Activated T-cell treated with anti-CD3 and anti-CD28 coated beads, Interleukin-2, amount 50 U/mL, for 72 hours (primary cell): Measurements from ENCODE around the gene RIOK1. TPM values are rescaled to one million over a fixed set of nuclear protein-coding genes. Genes with fewer than 3 reads are reported as not detected.

Experiments used
- ATAC-seq, 2 donors: fragments of 150-1000 bp; cut with Tn5 transposase; replicated peaks in 1 of 2; 2 replicates each; pipeline ENCODE4 v1.10.0; 2021; ENCODE audit warnings: moderate library complexity in 2 of 2, mild to moderate bottlenecking in 1 of 2
- DNase-seq, 2 donors: peaks; one replicate each; pipeline ENCODE4 v3.0.0; 2021 to 2022; ENCODE audit warnings: mixed read lengths in 1 of 2
- H3K27ac Mint-ChIP-seq: one replicate; pipeline ENCODE4 v1.8.0; 2022; ENCODE audit warnings: mild to moderate bottlenecking, moderate library complexity, mixed read lengths
- H3K27me3 Mint-ChIP-seq: one replicate; pipeline ENCODE4 v1.8.0; 2022; ENCODE audit warnings: low read depth, mixed read lengths
- H3K36me3 Mint-ChIP-seq, 2 donors: one replicate each; pipeline ENCODE4 v1.8.0; 2022; ENCODE audit warnings: mixed read lengths in 2 of 2, mild to moderate bottlenecking in 1 of 2; ENCODE audit not compliant: insufficient read depth in 2 of 2
- H3K4me1 Mint-ChIP-seq: one replicate; pipeline ENCODE4 v1.8.0; 2022; ENCODE audit warnings: low read depth, mixed read lengths
- H3K4me3 Mint-ChIP-seq, 2 donors: one replicate each; pipeline ENCODE4 v1.8.0; 2022; ENCODE audit warnings: mild to moderate bottlenecking in 2 of 2, mixed read lengths in 2 of 2, moderate library complexity in 2 of 2
- H3K9me3 Mint-ChIP-seq, 2 donors: one replicate each; pipeline ENCODE4 v1.8.0; 2022; ENCODE audit warnings: mixed read lengths in 2 of 2
- total RNA-seq, 2 donors: library from RNA; stranded (reverse); gene quantifications; one replicate each; pipeline ENCODE4 v1.2.3, GENCODE V29; 2022

Gene RIOK1
- total RNA-seq, 2 donors from 2014 or later, result 41.9 to 43.6 TPM

GRCh38 chr6:7434672-7435071 lies 45.1 kb downstream of the RIOK1 start:
- DNase-seq (no peak), ATAC-seq (no peak)
- Mint-ChIP-seq H3K9me3 (peaks cover 4% of the 10 kb centered on the region in 2 donors), H3K4me3 (no peak overlapping the region), H3K4me1 (no peaks in the 10 kb centered on the region), H3K36me3 (peaks cover 0 to 4% of the 10 kb centered on the region in 2 donors), H3K27me3 (no peaks in the 10 kb centered on the region), H3K27ac (no peak overlapping the region)

GRCh38 chr6:7438011-7438410 lies 48.4 kb downstream of the RIOK1 start:
- Mint-ChIP-seq H3K9me3 (peaks cover 4 to 6% of the 10 kb centered on the region in 2 donors), H3K4me1 (no peaks in the 10 kb centered on the region), H3K27ac (no peak overlapping the region), H3K36me3 (peaks cover 0 to 6% of the 10 kb centered on the region in 2 donors), H3K4me3 (no peak overlapping the region), H3K27me3 (no peaks in the 10 kb centered on the region)
- DNase-seq, result no peak
- no peak for ATAC-seq

GRCh38 chr6:7439228-7439627 lies 49.6 kb downstream of the RIOK1 start:
- Mint-ChIP-seq H3K27me3 (no peaks in the 10 kb centered on the region), H3K27ac (no peak overlapping the region), H3K4me1 (no peaks in the 10 kb centered on the region), H3K9me3 (peaks cover 4 to 6% of the 10 kb centered on the region in 2 donors), H3K36me3 (peaks cover 0 to 6% of the 10 kb centered on the region in 2 donors), H3K4me3 (no peak overlapping the region)
- ATAC-seq (no peak), DNase-seq (no peak)

- no peaks in the 10 kb centered on the region for H3K4me1 Mint-ChIP-seq
- peaks cover 0 to 6% of the 10 kb centered on the region in 2 donors for H3K36me3 Mint-ChIP-seq
- DNase-seq, result no peak
- no peak overlapping the region for H3K4me3 Mint-ChIP-seq
- H3K27ac Mint-ChIP-seq, result no peak overlapping the region
- ATAC-seq, result no peak
- peaks cover 4 to 6% of the 10 kb centered on the region in 2 donors for H3K9me3 Mint-ChIP-seq
- H3K27me3 Mint-ChIP-seq, result peaks cover 6% of the 10 kb centered on the region
Measured at GRCh38 chr6:7440476-7440875, 50.9 kb downstream of the RIOK1 start.

GRCh38 chr6:7441048-7441775 lies 51.6 kb downstream of the RIOK1 start:
- H3K27ac Mint-ChIP-seq, result no peak overlapping the region
- DNase-seq (no peak), ATAC-seq (no peak)
- peaks cover 0 to 2% of the 10 kb centered on the region in 2 donors for H3K36me3 Mint-ChIP-seq
- H3K4me1 Mint-ChIP-seq, result no peaks in the 10 kb centered on the region
- peaks cover 11% of the 10 kb centered on the region for H3K27me3 Mint-ChIP-seq
- peaks cover 0 to 2% of the 10 kb centered on the region in 2 donors for H3K9me3 Mint-ChIP-seq
- H3K4me3 Mint-ChIP-seq, result no peak overlapping the region

- no peak for ATAC-seq
- H3K27ac Mint-ChIP-seq, result no peak overlapping the region
Measured at GRCh38 chr6:7442467-7442866, 52.9 kb downstream of the RIOK1 start.

GRCh38 chr6:7445101-7445500 lies 55.5 kb downstream of the RIOK1 start:
- DNase-seq (no peak), ATAC-seq (no peak)
- Mint-ChIP-seq H3K9me3 (peaks cover 0 to 2% of the 10 kb centered on the region in 2 donors), H3K27me3 (peaks cover 11% of the 10 kb centered on the region), H3K27ac (no peak overlapping the region), H3K36me3 (peaks cover 0 to 2% of the 10 kb centered on the region in 2 donors), H3K4me1 (no peaks in the 10 kb centered on the region), H3K4me3 (no peak overlapping the region)

More at GRCh38 chr6:7442467-7442866, 52.9 kb downstream of the RIOK1 start:
- H3K4me1 Mint-ChIP-seq, result no peaks in the 10 kb centered on the region
- H3K4me3 Mint-ChIP-seq, result no peak overlapping the region
- H3K9me3 Mint-ChIP-seq, result peaks cover 0 to 2% of the 10 kb centered on the region in 2 donors
- peaks cover 11% of the 10 kb centered on the region for H3K27me3 Mint-ChIP-seq
- H3K36me3 Mint-ChIP-seq, result peaks cover 0 to 2% of the 10 kb centered on the region in 2 donors
- DNase-seq, result no peak

GRCh38 chr6:7445885-7446461 lies 56.4 kb downstream of the RIOK1 start:
- H3K9me3 Mint-ChIP-seq, result peaks cover 0 to 2% of the 10 kb centered on the region in 2 donors
- ATAC-seq (no peak), DNase-seq (no peak)
- no peaks in the 10 kb centered on the region for H3K4me1 Mint-ChIP-seq
- H3K27me3 Mint-ChIP-seq, result peaks cover 11% of the 10 kb centered on the region
- no peak overlapping the region for H3K27ac Mint-ChIP-seq
- peaks cover 0 to 2% of the 10 kb centered on the region in 2 donors for H3K36me3 Mint-ChIP-seq
- H3K4me3 Mint-ChIP-seq, result no peak overlapping the region

- Mint-ChIP-seq H3K36me3 (peaks cover 0 to 2% of the 10 kb centered on the region in 2 donors), H3K9me3 (peaks cover 0 to 2% of the 10 kb centered on the region in 2 donors), H3K4me1 (no peaks in the 10 kb centered on the region), H3K4me3 (no peak overlapping the region), H3K27ac (no peak overlapping the region), H3K27me3 (peaks cover 11% of the 10 kb centered on the region)
- DNase-seq (no peak), ATAC-seq (no peak)
Measured at GRCh38 chr6:7446619-7447325, 57.2 kb downstream of the RIOK1 start.

- Mint-ChIP-seq H3K4me1 (no peaks in the 10 kb centered on the region), H3K27me3 (peaks cover 11% of the 10 kb centered on the region), H3K36me3 (no peaks in the 10 kb centered on the region), H3K27ac (no peak overlapping the region), H3K4me3 (no peak overlapping the region), H3K9me3 (no peaks in the 10 kb centered on the region)
- ATAC-seq (no peak), DNase-seq (no peak)
Measured at GRCh38 chr6:7448232-7448631, 58.6 kb downstream of the RIOK1 start.

GRCh38 chr6:7449018-7449417 lies 59.4 kb downstream of the RIOK1 start:
- H3K4me1 Mint-ChIP-seq, result no peaks in the 10 kb centered on the region
- H3K36me3 Mint-ChIP-seq, result no peaks in the 10 kb centered on the region
- H3K4me3 Mint-ChIP-seq, result no peak overlapping the region
- no peak for ATAC-seq
- no peaks in the 10 kb centered on the region for H3K9me3 Mint-ChIP-seq
- DNase-seq, result no peak
- peaks cover 11% of the 10 kb centered on the region for H3K27me3 Mint-ChIP-seq
- no peak overlapping the region for H3K27ac Mint-ChIP-seq

- Mint-ChIP-seq H3K9me3 (no peaks in the 10 kb centered on the region), H3K4me3 (no peak overlapping the region)
- no peak for ATAC-seq
Measured at GRCh38 chr6:7451326-7451725, 61.7 kb downstream of the RIOK1 start.

GRCh38 chr6:7452898-7453297 lies 63.3 kb downstream of the RIOK1 start:
- H3K4me1 Mint-ChIP-seq, result no peaks in the 10 kb centered on the region
- no peaks in the 10 kb centered on the region for H3K36me3 Mint-ChIP-seq
- H3K4me3 Mint-ChIP-seq, result no peak overlapping the region
- H3K9me3 Mint-ChIP-seq, result peaks cover 0 to 2% of the 10 kb centered on the region in 2 donors
- DNase-seq (no peak), ATAC-seq (no peak)
- H3K27me3 Mint-ChIP-seq, result no peaks in the 10 kb centered on the region
- no peak overlapping the region for H3K27ac Mint-ChIP-seq

More at GRCh38 chr6:7451326-7451725, 61.7 kb downstream of the RIOK1 start:
- Mint-ChIP-seq H3K4me1 (no peaks in the 10 kb centered on the region), H3K27me3 (no peaks in the 10 kb centered on the region), H3K36me3 (no peaks in the 10 kb centered on the region), H3K27ac (no peak overlapping the region)
- DNase-seq, result no peak
